HCT116 (cell line): ENCODE results near the gene KCNJ16. TPM values are rescaled to one million over a fixed set of nuclear protein-coding genes. Genes with fewer than 3 reads are reported as not detected.

Source experiments
- ATAC-seq: fragments of 200-7000 bp; cut with Tn5 transposase; 2 replicates; pipeline ENCODE4 v1.9.1; 2020; ENCODE audit warnings: mild to moderate bottlenecking, moderate library complexity
- BruUV-seq: library from RNA; stranded (reverse); fragments of 400-500 nt; replicated peaks from 2 replicates; lab custom pipeline; 2021; lab: Mats Ljungman, UMichigan
- CTCF ChIA-PET: fragments of 300-600 bp; sonication (Branson Sonifier 250); formaldehyde crosslinking; loops from one replicate; lab custom pipeline; 2021; ENCODE audit warnings: antibody characterized with exemption; lab: Charles Lee
- POLR2A ChIA-PET: fragments of 300-600, 350-600 bp; sonication (Branson Sonifier 250); formaldehyde crosslinking; loops from one replicate; lab custom pipeline; 2021; ENCODE audit warnings: antibody characterized with exemption; lab: Charles Lee
- RAD21 ChIA-PET, 2 experiments: fragments of 300-600 bp; sonication (Branson Sonifier 250); formaldehyde crosslinking; loops; one replicate each; lab custom pipeline; 2023; ENCODE audit warnings: low total read pairs in 2 of 2; ENCODE audit not compliant: uncharacterized antibody in 2 of 2, unreplicated experiment in 2 of 2, low non-redundant PET in 1 of 2; lab: Charles Lee
- DNase-seq: peaks from one replicate; pipeline ENCODE4 v3.0.0-alpha.2; 2010; ENCODE audit warnings: low read depth, low spot score
- H2AFZ ChIP-seq: fragments of 200-600 bp; shearing (Covaris generic), sonication (generic); 2 replicates; pipeline ENCODE4 v1.6.1; 2017; ENCODE audit warnings: low read depth, mixed run types, mixed read lengths, antibody characterized with exemption, low read length; ENCODE audit not compliant: poor library complexity, severe bottlenecking
- H3K27ac ChIP-seq: 2 replicates; pipeline ENCODE4 v1.5.1; 2012; ENCODE audit warnings: low read depth, low read length
- H3K27me3 ChIP-seq: fragments of 200-600 bp; sonication (generic); 2 replicates; pipeline ENCODE4 v1.6.1; 2016; ENCODE audit warnings: mixed run types, low read length, mixed read lengths; ENCODE audit not compliant: insufficient read depth
- H3K36me3 ChIP-seq, 2 experiments: fragments of 200-500 bp in 1 of 2; fragments of 200-600 bp in 1 of 2; sonication (Bioruptor generic) in 1 of 2; sonication (generic) in 1 of 2; 2 replicates each; pipeline versions ENCODE4 v1.5.1 to v1.6.1; 2014 to 2016; ENCODE audit warnings: low read length in 2 of 2, inconsistent platforms in 1 of 2, mixed read lengths in 1 of 2, mixed run types in 1 of 2; ENCODE audit not compliant: insufficient read depth in 2 of 2, control insufficient read depth in 1 of 2
- H3K4me1 ChIP-seq, 2 experiments: fragments of 200-600 bp in 1 of 2; sonication (generic) in 1 of 2; 2 replicates each; pipeline versions ENCODE4 v1.5.1 to v1.6.1; 2012 to 2017; ENCODE audit warnings: low read length in 2 of 2, inconsistent platforms in 1 of 2, mild to moderate bottlenecking in 1 of 2, mixed read lengths in 1 of 2, mixed run types in 1 of 2, moderate library complexity in 1 of 2; ENCODE audit not compliant: insufficient read depth in 2 of 2, control insufficient read depth in 1 of 2
- H3K4me2 ChIP-seq: fragments of 200-600 bp; sonication (generic); 2 replicates; pipeline ENCODE4 v1.6.1; 2017; ENCODE audit warnings: mixed run types, low read length, mixed read lengths
- H3K4me3 ChIP-seq, 2 experiments: fragments of 200-600 bp in 1 of 2; sonication (generic) in 1 of 2; replicated peaks in 1 of 2; 2 replicates each; pipeline ENCODE4 v1.5.1; 2011 to 2016; ENCODE audit warnings: low read length in 2 of 2, control low read depth in 1 of 2, low read depth in 1 of 2, mild to moderate bottlenecking in 1 of 2, mixed read lengths in 1 of 2, mixed run types in 1 of 2
- H3K79me2 ChIP-seq: fragments of 200-600 bp; sonication (generic); 2 replicates; pipeline ENCODE4 v1.6.1; 2017; ENCODE audit warnings: mild to moderate bottlenecking, mixed run types, low read length, moderate library complexity, mixed read lengths; ENCODE audit not compliant: insufficient read depth
- H3K9ac ChIP-seq: fragments of 200-600 bp; sonication (generic); 2 replicates; pipeline ENCODE4 v1.6.1; 2016; ENCODE audit warnings: low read length, mixed read lengths
- H3K9me2 ChIP-seq: fragments of 200-600 bp; sonication (generic), shearing (Covaris generic); 2 replicates; pipeline ENCODE4 v1.6.1; 2017; ENCODE audit warnings: mixed run types, mild to moderate bottlenecking, moderate library complexity; ENCODE audit not compliant: insufficient read depth
- H3K9me3 ChIP-seq, 2 experiments: fragments of 200-500 bp in 1 of 2; fragments of 200-600 bp in 1 of 2; sonication (Bioruptor generic) in 1 of 2; sonication (generic) in 1 of 2; 2 replicates each; pipeline ENCODE4 v1.6.1; 2014 to 2017; ENCODE audit warnings: low read length in 2 of 2, mixed read lengths in 2 of 2, inconsistent platforms in 1 of 2, low read depth in 1 of 2, mild to moderate bottlenecking in 1 of 2, mixed run types in 1 of 2, moderate library complexity in 1 of 2; ENCODE audit not compliant: control insufficient read depth in 1 of 2, insufficient read depth in 1 of 2
- H4K20me1 ChIP-seq: fragments of 200-600 bp; sonication (generic), shearing (Covaris generic); 2 replicates; pipeline ENCODE4 v1.6.1; 2017; ENCODE audit warnings: mixed run types, mild to moderate bottlenecking, moderate library complexity; ENCODE audit not compliant: insufficient read depth
- CBX3 ChIP-seq: IDR thresholded peaks from 2 replicates; pipeline ENCODE4 v1.6.1; 2012; ENCODE audit warnings: low read depth
- CEBPB ChIP-seq: IDR thresholded peaks from 2 replicates; pipeline ENCODE4 v1.6.1; 2012; ENCODE audit warnings: low read depth
- EGR1 ChIP-seq: IDR thresholded peaks from 2 replicates; pipeline ENCODE4 v1.6.1; 2012; ENCODE audit warnings: low read depth
- ELF1 ChIP-seq: IDR thresholded peaks from 2 replicates; pipeline ENCODE4 v1.6.1; 2012; ENCODE audit warnings: low read depth, borderline replicate concordance
- EZH2 ChIP-seq: fragments of 200-600 bp; sonication (generic); IDR thresholded peaks from 2 replicates; pipeline ENCODE4 v1.6.1; 2017; ENCODE audit warnings: antibody characterized with exemption, mixed run types
- EZH2phosphoT487 ChIP-seq: fragments of 200-600 bp; IDR thresholded peaks from 2 replicates; pipeline ENCODE4 v1.6.1; 2018; ENCODE audit warnings: antibody characterized with exemption, borderline replicate concordance
- MAX ChIP-seq: IDR thresholded peaks from 2 replicates; pipeline ENCODE4 v1.6.1; 2012
- POLR2A ChIP-seq: IDR thresholded peaks from 2 replicates; pipeline ENCODE4 v1.7.0; 2011; ENCODE audit warnings: borderline replicate concordance; ENCODE audit not compliant: insufficient read depth, insufficient read length; ENCODE audit errors: extremely low read depth
- RAD21 ChIP-seq: IDR thresholded peaks from 2 replicates; pipeline ENCODE4 v1.6.1; 2012; ENCODE audit warnings: low read depth, mild to moderate bottlenecking
- SIN3A ChIP-seq: IDR thresholded peaks from 2 replicates; pipeline ENCODE4 v1.6.1; 2012; ENCODE audit warnings: low read depth
- SP1 ChIP-seq: IDR thresholded peaks from 2 replicates; pipeline ENCODE4 v1.6.1; 2012; ENCODE audit warnings: low read depth
- SRF ChIP-seq: IDR thresholded peaks from 2 replicates; pipeline ENCODE4 v1.6.1; 2012; ENCODE audit warnings: low read depth
- YY1 ChIP-seq: IDR thresholded peaks from 2 replicates; pipeline ENCODE4 v1.6.1; 2011; ENCODE audit warnings: low read length, low read depth, moderate library complexity, mild to moderate bottlenecking; ENCODE audit not compliant: insufficient replicate concordance; ENCODE audit errors: extremely low read depth
- ZBTB33 ChIP-seq: IDR thresholded peaks from 2 replicates; pipeline ENCODE4 v1.6.1; 2011; ENCODE audit warnings: mild to moderate bottlenecking, low read length, moderate library complexity; ENCODE audit not compliant: insufficient replicate concordance; ENCODE audit errors: extremely low read depth
- ZFX ChIP-seq: fragments of 450-650 bp; IDR thresholded peaks from 2 replicates; pipeline ENCODE4 v1.6.1; 2017
- ZNF274 ChIP-seq: fragments of 200-500 bp; sonication (Bioruptor generic); IDR thresholded peaks from 2 replicates; pipeline ENCODE4 v1.6.1; 2014; ENCODE audit warnings: mild to moderate bottlenecking, low read depth, low read length, inconsistent platforms
- intact Hi-C: fragments of 100-400 bp; cut with micrococcal nuclease; formaldehyde crosslinking; loops from 2 replicates; pipeline ENCODE4 v1.10.0; 2022
- total RNA-seq: library from RNA; stranded (reverse); gene quantifications from one replicate; pipeline ENCODE4 v1.2.1, GENCODE V29; 2021; ENCODE audit not compliant: unreplicated experiment

Gene KCNJ16
- total RNA-seq, 1 experiment from 2014 or later = not detected

GRCh38 chr17:70078549-70078948 lies 3.5 kb downstream of the KCNJ16 start:
- no peak overlapping the region for H3K4me2 ChIP-seq
- H3K9ac ChIP-seq = no peak overlapping the region
- H3K9me3 ChIP-seq = peaks cover 0 to 27% of the 10 kb centered on the region in 2 experiments; a peak in 2 of 4 replicates
- no peaks in the 10 kb centered on the region for H3K79me2 ChIP-seq
- ATAC-seq = no peak
- intact Hi-C loops = no loop called here
- H4K20me1 ChIP-seq = no peaks in the 10 kb centered on the region
- no peaks in the 10 kb centered on the region for H3K27me3 ChIP-seq
- H3K27ac ChIP-seq = no peak overlapping the region
- H3K4me1 ChIP-seq = no peaks in the 10 kb centered on the region
- RAD21 ChIA-PET = no interaction called here
- H3K9me2 ChIP-seq = no peaks in the 10 kb centered on the region
- no peaks in the 10 kb centered on the region for H3K36me3 ChIP-seq
- TF ChIP-seq ZFX (no peak), SRF (no peak), POLR2A (no peak), YY1 (no peak), CEBPB (no peak), ELF1 (no peak), EZH2 (no peak), EGR1 (no peak), SP1 (no peak), MAX (no peak), EZH2phosphoT487 (no peak), SIN3A (no peak), ZNF274 (no peak), CBX3 (no peak), RAD21 (no peak), ZBTB33 (no peak)
- no peak for DNase-seq
- no peak overlapping the region for H2AFZ ChIP-seq
- no TSS peak for BruUV-seq
- CTCF ChIA-PET = no interaction called here
- no peak overlapping the region for H3K4me3 ChIP-seq
- POLR2A ChIA-PET = no interaction called here
